Measurements from ENCODE around the gene LMX1A. TPM values are rescaled to one million over a fixed set of nuclear protein-coding genes. Genes with fewer than 3 reads are reported as not detected.

Gene LMX1A
- total RNA-seq, 1 experiment from 2014 or later, result not detected

- TF ChIP-seq TEAD4 (CRISPR knock-in tag; IDR thresholded peaks at IDR 0.05) (no peak), E2F1 (CRISPR knock-in tag; IDR thresholded peaks at IDR 0.05) (no peak), CTCF (IDR thresholded peaks at IDR 0.05) (no peak), NR2C2 (CRISPR knock-in tag; IDR thresholded peaks at IDR 0.05) (no peak), ZBTB43 (CRISPR knock-in tag; IDR thresholded peaks at IDR 0.05) (no peak), CBFB (CRISPR knock-in tag; IDR thresholded peaks at IDR 0.05; ENCODE audit: low read depth) (no peak), RELA (CRISPR knock-in tag; IDR thresholded peaks at IDR 0.05; ENCODE audit: borderline replicate concordance) (no peak), FOXJ3 (CRISPR knock-in tag; IDR thresholded peaks at IDR 0.05; ENCODE audit: borderline replicate concordance) (no peak), ZNF138 (CRISPR knock-in tag; conservative IDR thresholded peaks at IDR 0.05) (no peak), ZNF219 (CRISPR knock-in tag; IDR thresholded peaks at IDR 0.05; ENCODE audit: borderline replicate concordance) (no peak), ESRRA (CRISPR knock-in tag; IDR thresholded peaks at IDR 0.05; ENCODE audit: borderline replicate concordance) (no peak), PREB (CRISPR knock-in tag; IDR thresholded peaks at IDR 0.05; ENCODE audit: borderline replicate concordance) (no peak), AFF4 (CRISPR knock-in tag; IDR thresholded peaks at IDR 0.05; ENCODE audit: borderline replicate concordance) (no peak), E2F5 (CRISPR knock-in tag; IDR thresholded peaks at IDR 0.05) (no peak), ATF2 (CRISPR knock-in tag; IDR thresholded peaks at IDR 0.05; ENCODE audit: borderline replicate concordance, low read depth) (no peak), TEAD1 (CRISPR knock-in tag; IDR thresholded peaks at IDR 0.05) (no peak), MYBL2 (CRISPR knock-in tag; IDR thresholded peaks at IDR 0.05) (no peak)
- Mint-ChIP-seq H3K27me3 (ENCODE audit: low read depth) (peaks cover 30% of the 10 kb centered on the region), H3K27ac (no peak overlapping the region), H3K9me3 (no peaks in the 10 kb centered on the region), H3K4me1 (peaks cover 7% of the 10 kb centered on the region), H3K36me3 (no peaks in the 10 kb centered on the region), H3K4me3 (no peak overlapping the region)
- POLR2A ChIA-PET, result no interaction called here
- no peak; the same call in none of the 2 replicates for ATAC-seq
- DNase-seq (ENCODE audit: low spot score), result no peak
- CTCF ChIA-PET, result interaction anchor here (1.2 to 4.3 kb wide), 4 partner anchors 10 to 219 kb away, joined by 3 to 22 read pairs (median 13); no protein-coding TSS in a partner anchor
These were observed 26.6 kb upstream of the LMX1A start for GRCh38 chr1:165383067-165383466.

Data from WTC11 (cell line).